Measurements from ENCODE around the gene XG.
"Not testable (repeated sequence)": the region's sequence is repeated elsewhere in the genome, so short reads cannot be mapped to it uniquely, and the experiment has no call there.

XG gene

DNA sequence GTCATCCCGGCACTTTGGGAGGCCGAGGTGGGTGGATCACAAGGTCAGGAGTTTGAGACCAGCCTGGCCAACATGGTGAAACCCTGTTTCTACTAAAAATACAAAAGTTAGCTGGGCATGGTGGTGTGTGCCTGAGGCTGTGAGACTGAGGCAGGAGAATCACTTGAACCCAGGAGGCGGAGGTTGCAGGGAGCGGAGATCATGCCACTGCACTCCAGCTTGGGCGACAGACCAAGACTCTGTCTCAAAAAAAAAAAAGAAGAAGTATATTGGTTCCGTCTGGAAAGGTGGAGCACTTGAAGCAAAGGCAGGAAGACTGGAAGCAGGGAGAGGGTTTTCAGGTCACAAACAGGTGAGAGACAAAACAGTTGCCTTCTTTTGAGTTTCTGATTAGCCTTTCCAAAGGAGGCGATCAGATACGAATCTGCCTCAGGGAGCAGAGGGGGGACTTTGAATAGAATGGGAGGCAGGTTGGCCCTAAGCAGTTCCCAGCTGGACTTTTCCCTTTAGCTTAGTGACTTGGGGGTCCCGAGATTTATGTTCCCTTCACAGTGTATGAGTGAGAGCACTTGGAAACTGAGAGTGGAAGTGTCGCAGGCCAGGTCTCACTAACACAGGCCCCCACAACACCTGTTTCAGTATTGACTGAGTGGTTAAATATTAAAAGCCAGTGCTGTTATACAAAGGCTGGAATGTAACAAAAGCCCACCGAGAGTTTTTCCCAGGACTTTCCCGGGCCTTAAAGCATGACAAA lies 28.8 kb downstream of the XG start:
- DNase-seq (ENCODE audit: low spot score): not testable (repeated sequence)

DNA sequence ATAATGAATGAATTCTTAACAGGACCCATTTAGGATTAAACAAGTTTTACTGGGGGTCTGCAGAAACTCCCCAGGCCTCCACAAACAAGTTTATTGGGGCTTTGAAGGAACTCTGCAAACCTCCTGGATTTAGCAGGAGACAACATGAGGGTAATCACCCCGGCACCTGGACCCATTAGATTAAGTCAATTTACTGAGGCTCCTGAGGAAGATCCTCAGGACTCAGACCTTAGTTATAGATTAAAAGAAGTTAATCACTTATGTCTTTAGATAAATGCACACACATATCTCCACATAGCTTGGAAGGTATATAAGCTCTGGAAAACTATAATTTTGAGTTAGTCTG lies 29.4 kb downstream of the XG start:
- DNase-seq (ENCODE audit: low spot score): no peak

DNA sequence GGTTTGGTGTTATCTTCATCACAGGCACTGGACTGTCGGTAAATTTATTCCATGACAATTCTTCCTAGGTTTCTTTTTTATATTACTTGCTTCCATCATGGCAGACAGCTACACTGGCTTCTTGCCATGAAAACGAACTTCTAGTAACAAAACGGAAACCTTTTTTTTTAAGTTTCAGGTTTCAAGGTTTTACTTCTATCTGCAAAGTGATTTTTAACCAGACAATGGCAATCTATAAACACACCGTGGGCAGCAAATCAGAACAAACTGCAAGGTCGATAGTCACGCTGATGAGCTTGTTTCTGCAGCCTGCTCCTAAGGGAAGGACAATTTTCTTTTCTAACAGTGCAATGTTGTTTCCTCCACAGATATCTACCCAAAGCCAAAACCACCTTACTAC lies 29.9 kb downstream of the XG start:
- no peak for DNase-seq (ENCODE audit: low spot score)

DNA sequence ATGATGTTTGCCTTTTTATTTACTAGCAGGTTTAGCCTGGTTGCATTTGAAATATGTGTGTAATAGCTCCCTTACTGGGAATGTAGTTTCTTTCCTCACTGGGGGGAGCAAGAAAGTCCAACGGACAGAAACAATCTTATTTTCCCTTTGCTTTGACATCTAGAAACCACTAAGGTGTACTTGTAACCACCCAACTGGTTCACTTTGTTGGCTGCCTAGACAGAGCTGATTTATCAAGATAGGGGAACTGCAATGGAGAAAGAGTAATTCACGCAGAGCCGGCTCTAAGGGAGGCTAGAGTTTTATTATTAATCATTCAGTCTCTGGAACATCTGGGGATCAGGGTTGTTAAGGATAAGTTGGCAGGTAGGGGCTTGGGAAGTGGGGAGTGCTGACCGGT lies 30.3 kb downstream of the XG start:
- no peak for DNase-seq (ENCODE audit: low spot score)

DNA sequence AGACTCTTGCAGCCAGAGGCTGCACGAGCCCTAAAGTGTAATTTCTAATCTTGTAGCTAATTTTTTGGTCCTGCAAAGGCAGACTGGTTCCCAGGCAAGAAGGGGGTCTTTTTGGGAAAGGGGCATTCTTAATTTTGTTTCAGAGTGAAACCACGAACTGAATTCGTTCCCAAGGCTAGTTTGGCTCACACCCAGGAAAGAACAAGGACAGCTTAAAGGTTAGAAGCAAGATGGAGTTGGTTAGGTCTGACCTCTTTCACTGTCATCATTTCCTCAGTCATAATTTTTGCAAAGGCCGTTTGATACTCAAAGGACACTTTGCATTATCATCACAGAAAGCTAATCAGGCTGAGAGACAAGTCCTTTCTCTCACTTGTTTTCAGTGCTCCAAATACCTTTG lies 30.9 kb downstream of the XG start:
- DNase-seq (ENCODE audit: low spot score): no peak

DNA sequence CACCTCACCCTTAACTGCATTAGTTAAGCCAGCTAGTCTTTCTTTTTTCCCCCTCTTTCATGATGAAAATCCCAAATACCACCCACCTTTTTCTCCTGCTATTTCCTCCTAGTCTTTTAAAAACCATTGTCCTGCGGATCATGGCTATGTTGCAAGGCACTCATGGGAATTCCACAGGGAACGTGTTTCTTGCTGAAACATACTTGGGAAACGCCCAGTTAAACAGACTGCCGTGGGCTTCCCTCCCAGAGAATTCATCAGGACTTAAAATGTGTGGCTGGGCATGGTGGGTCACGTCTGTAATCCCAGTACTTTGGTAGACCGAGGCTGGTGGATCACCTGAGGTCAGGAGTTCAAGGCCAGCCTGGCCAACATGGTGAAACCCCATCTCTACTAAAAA lies 32.2 kb downstream of the XG start:
- no peak for DNase-seq (ENCODE audit: low spot score)

DNA sequence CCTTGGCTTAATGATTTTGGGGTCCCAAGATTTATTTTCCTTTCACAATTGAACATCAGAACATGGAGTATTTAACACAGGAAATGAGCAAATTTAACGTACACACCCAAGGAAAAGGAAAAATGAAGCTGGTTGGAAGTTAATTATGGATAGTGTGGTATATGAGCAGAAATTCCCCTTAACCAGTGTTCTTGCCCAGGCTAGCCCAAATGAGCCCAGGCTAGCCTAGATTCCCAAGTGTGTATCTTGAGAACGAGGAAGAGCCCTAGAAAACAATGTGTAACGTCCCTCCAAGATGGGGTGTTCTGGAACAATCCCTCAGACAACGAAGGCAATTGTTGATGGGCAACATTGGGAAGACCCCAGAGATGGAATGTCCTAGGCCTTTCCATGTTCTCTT lies 33.7 kb downstream of the XG start:
- no peak for DNase-seq (ENCODE audit: low spot score)

DNA sequence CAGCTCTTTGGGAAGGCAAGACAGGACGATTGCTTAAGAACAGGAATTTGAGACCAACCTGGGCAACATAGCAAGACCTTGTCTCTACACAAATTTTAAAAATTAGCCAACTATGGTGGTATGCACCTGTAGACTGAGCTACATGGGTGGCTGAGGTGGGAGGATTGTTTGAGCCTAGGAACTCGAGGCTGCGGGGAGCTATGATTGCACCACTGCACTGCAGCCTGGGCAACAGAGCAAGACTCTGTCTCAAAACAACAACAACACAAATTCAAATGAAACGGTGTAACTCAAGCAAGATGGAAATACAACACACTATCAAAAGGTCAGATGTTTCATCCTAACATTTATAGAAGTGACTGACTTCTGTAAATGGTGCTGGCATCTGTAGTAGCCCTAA lies 37.1 kb downstream of the XG start:
- no peak for DNase-seq (ENCODE audit: low spot score)

DNA sequence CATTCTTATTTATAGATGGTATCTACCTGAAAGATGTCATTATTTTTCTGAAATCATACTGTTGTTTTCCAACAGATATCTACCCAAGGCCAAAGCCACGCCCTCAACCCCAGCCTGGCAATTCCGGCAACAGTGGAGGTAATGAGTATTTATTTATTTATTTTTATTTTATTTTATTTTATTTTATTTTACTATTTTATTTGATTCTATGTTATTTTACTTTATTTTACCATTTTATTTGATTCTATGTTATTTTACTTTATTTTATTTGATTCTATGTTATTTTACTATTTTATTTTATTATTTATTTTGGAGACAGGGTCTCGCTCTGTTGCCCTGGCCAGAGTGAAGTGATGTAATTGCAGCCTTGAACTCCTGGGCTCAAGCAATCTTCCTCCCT lies 37.7 kb downstream of the XG start:
- DNase-seq (ENCODE audit: low spot score): no peak

DNA sequence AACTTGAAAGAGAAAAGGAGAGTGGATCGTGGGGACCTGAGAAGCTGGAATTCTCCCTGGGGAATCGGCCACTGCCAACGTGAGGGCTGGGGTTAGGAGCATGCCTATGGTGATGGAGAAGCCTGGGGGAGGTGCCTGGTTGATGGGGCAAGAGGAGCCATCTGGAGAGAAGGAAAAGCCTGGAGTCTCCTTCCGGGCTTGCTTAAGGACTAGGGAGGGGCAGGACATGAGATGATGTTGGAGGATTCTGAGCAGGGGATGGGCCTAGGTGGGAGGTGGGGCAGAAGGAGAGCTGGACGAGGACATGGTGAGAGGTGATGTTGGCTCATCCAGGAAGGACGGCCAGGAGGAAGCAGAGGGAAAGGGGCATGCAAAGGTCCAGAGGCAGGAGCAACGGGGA lies 41.9 kb downstream of the XG start:
- no peak for DNase-seq (ENCODE audit: low spot score)

DNA sequence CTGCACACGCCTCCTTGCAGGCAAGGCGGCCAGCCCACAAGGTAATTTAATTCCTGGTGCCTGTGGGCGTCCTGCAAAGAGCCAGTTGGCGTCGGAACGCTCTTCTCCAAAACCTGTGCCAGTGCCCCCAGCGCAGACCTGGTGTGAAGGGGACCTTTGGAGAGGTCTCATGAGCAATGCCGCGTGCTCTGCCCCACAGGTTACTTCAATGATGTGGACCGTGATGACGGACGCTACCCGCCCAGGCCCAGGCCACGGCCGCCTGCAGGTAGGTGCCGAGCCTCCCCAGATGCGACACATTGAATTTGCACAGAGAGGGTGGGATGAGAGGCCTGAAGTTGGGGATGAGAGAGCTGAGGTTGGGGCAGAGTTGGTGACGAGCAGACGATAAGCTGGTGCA lies 42.5 kb downstream of the XG start:
- DNase-seq (ENCODE audit: low spot score): no peak

DNA sequence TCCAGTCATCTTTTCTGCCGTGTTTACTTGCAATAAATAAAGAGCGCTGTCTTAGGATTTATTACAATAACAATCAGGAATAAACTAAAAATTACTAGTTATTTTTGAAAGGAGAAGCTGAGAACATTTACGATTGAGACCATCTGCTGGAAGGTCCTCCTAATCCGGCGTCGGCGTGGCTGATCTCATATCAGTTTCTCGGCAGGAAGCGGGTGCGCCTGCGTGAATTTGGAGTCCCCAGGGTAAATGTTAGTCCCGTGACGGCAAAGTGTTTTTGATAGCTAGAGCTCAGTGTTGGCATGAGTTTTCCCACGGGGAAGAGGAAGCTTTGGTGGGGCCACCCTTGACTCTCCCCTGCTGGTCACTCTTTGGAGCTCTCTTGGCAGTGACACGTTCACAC lies 45.0 kb downstream of the XG start:
- DNase-seq (ENCODE audit: low spot score): not testable (repeated sequence)

DNA sequence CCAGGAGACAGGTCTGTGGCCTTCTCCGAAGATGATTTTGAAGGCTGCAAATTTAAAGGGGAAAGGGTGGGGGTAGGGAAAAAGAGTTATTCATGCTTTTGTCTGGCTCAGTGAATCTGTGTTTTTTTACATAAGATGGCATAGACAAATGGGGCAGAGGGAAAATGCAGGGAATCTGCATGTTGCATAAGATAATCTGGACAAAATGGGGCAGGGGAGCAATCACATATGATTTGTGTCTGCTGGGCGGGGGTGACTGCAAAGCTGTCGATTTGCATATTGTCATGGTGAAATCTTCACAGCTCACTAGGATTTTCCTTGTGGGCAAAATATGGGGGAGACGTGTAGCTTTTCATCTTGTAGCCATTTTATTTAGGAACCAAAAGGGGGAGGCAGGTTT lies 47.5 kb downstream of the XG start:
- DNase-seq (ENCODE audit: low spot score): no peak

DNA sequence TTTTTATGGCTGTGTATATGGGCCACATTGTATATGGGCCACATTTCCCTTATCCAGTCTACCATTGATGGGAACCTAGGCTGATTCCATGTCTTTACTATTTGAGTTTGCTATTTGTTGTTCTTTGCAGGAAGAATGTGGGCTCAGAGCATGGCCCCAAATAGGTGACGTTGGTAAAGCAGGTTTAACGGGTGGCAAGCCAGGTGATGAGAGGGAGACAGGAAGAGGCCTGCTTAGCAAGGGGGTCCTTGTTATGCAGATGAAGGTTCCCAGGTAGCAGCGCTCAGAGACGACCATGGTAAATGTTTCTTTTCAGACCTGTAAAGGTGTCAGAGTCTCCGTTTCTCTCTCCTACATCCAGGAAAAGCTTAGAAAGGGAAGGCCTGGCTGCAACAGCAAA lies 48.1 kb downstream of the XG start:
- DNase-seq (ENCODE audit: low spot score): not testable (repeated sequence)

DNA sequence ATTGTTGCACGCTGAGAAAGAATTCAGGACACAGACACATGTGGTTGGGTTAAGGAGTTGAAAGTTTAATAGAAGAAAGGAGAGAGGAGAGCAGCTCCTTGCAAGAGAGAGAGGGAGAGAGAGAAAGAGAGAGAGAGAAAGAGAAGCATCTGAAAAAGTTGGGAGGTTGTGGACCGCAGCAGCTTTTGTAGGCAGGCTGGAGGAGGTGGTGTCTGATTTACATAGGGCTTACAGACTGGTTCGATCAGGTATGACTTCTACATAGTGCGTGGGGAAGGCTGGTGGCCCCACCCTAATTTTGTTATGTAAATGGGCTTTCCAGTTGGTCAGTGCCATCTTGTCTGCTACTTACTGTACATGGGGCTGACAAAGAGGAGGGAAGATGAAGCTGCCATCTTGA lies 49.4 kb downstream of the XG start:
- no peak for DNase-seq (ENCODE audit: low spot score)

DNA sequence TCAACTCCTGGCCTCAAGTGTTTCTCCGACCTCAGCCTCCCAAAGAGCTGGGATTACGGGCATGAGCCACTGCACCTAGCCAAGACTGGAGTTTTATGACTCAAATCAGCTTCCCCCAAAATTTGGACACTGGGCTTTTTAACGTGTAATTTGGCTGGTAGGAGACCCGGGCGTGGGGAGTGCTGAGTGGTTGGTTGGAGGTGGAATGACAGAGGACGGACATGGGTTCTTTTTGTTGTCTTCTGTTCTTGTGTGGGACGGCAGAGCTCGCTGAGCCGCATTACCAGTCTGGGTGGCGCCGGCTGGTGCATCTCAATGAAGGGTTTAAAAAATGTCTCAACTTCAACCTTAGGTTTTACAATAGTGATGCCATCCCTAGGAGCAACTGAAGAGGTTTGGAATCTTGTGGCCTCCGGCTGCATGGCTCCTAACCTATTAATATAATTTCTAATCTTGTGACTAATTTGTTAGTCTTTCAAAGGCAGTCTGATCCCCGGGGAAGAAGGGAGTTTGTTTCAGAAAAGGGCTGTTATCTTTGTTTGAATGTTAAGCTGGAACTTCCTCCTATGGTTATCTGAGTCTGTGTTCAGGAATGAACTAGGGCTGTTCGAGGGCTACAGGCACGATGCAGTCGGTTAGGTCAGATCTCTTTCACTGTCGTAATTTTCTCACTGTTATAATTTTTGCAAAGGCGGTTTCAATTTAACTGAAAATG lies 50.7 kb downstream of the XG start:
- not testable (repeated sequence) for DNase-seq (ENCODE audit: low spot score)

DNA sequence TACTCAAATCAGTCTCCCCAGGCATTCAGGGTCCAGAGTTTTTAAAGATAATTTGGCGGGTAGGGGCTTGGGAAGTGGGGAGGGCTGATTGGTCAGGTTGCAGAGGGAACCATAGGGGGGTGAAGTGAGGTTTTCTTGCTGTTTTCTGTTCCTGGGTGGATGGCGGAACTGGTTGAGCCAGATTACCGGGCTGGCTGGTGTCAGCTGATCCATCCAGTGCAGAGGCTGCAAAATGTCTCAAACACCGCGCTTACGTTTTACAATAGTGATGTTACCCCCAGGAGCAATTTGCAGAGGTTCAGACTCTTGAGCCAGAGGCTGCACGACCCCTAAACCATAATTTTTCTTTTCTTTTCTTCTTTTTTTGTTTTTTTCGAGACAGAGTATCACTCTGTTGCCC lies 51.6 kb downstream of the XG start:
- DNase-seq (ENCODE audit: low spot score): not testable (repeated sequence)

DNA sequence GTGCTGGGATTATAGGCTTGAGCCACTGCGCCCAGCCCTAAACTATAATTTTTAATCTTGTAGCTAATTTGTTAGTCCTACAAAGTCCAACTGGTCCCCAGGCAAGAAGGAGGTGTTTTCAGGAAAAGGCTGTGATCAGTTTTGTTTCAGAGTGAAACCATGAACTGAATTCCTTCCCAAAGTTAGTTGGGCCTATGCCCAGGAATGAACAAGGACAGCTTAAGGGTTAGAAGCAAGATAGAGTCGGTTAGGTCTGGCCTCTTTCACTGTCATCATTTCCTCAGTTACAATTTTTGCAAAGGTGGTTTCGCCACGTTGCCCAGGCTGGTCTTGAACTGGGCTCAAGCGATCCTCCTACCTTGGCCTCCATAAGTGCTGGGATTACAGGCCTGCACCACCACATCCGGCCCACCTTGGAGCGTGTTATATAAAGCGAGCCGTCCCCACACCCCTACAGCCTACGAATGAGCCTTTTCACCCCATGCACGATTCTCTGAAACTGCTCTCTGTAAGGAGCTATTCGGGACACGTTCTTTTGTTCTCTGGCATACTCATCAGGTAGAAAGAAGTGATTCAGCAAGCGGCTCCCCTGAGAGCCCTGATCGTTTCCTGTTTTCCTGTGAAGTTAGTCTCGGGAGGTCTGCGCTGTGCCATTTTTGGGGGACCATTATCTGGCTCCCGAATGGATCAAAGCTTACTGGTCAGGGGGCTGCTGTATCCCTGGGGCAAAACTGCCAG lies 52.4 kb downstream of the XG start:
- not testable (repeated sequence) for DNase-seq (ENCODE audit: low spot score)

DNA sequence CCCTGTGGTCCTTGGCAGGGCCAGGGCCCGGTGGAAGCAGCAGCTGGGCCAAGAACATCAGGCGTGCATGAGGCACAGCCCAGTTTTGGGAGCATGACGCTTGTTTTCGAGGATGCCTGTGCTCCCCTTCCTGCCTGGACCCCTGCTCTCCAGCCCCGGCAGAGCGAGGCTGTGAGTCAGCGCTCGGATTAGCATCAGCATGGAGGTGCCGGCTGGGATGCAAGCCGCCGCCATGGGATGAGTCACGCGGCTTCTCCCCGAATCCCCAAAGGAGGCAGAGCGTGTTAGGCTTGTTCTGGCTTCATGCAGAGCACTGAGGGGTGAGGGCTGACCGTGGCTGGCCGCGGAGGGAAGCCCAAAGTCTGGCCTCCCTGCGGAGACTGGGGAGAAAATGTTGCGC lies 53.0 kb downstream of the XG start:
- DNase-seq (ENCODE audit: low spot score): not testable (repeated sequence)

DNA sequence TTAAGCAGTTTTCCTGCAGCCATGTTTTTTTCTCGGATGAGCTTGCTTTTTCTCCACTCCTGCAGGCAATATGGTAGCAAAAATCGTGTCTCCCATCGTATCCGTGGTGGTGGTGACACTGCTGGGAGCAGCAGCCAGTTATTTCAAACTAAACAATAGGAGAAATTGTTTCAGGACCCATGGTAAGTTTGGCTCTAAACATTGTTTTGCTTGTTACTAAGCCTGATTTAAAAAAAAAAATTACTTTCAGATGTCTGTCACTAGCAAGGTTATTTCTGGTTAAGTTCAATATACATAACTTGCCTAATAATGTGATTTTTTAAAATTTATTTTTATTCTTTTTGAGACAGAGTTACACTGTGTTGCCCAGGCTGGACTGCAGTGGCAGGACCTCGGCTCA lies 59.4 kb downstream of the XG start:
- no peak for DNase-seq (ENCODE audit: low spot score)

DNA sequence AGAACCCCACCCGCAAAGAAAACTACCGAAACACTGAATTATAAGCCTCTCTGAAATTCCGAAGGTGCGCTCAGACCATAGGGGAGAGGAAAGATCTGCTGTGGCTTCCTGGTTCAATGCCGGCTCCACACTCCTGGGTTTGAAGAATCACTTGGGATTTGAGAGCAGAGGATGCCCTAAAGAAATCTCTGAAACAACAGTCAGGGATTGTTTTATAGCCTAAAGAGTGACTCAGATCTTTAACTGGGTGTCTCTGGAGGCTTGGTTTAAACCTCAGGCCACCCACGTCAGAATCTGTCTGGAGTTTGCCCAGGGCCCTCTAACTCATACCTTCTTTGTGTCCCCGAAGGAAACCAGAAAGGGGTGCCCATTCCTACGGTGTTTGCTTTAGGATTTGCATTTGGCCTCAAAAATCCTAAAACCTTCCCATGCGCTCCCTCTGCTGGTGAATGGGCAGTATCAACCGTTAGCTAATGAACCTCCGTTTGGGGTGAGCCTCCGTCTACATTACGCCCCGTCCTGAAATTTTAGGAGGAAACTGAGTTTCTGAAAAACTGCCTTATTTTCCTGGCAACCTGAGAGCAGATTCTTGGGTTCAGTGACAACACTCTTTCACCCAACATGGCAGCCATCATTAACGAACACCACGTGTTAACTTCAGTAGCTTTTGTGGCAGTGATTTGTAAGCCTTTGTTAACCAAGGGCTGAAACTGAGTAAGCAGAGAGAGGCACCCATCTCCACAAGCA lies 60.5 kb downstream of the XG start:
- peak; percentile 46 for DNase-seq (ENCODE audit: low spot score)

DNA sequence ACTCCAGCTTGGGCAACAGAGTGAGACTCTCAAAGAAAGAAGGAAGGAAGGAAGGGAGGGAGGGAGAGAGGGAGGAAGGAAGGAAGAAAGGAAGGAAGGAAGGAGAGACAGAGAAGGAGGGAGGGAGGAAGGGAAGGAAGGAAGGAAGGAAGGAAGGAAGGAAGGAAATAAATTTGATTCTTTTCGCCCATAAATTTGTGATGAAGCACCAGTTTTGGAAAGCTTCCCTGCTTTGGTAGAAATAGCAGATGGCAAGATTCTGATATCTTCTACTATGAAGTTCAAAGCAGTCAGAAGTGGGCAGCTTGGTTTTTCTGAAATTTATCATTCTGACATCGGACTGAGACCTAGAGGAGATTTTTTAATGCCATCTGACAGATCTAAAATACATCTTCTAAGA lies 65.2 kb downstream of the XG start:
- DNase-seq (ENCODE audit: low spot score): no peak
